ENCODE measurements around the gene TMEM119. TPM values are rescaled to one million over a fixed set of nuclear protein-coding genes. Genes with fewer than 3 reads are reported as not detected.
"Not testable (repeated sequence)": the region's sequence is repeated elsewhere in the genome, so short reads cannot be mapped to it uniquely, and the experiment has no call there.

The TMEM119 gene
- polyA plus RNA-seq, 3 donors: 19.9 to 21.2 (median 20.1) TPM

GRCh38 chr12:108635201-108635996 lies 37.5 kb upstream of the TMEM119 start:
- DNase-seq (ENCODE audit: low read depth in 3 of 3, low spot score in 2 of 3): no peak

DNA sequence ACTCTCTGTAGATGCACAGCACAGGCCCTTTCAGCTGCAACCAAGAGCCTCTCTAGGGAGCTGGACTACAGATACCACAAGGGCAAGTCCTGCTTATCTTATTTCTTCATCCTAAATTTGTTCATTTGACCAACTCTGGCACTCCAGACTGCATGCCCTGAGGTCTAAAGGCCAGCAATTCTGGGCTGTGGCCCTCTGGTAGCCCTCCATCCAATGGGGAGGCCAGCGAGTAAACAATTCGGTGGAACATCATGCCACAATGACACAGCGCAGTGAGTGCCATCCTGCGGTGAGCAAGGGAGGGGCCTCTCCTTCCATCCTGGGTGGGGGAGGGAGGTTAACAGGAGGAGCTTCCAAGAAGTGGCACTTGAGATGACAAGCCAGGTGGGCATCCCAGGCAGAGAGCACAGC lies 36.5 kb upstream of the TMEM119 start:
- no peak for DNase-seq (ENCODE audit: low read depth in 3 of 3, low spot score in 2 of 3)

DNA sequence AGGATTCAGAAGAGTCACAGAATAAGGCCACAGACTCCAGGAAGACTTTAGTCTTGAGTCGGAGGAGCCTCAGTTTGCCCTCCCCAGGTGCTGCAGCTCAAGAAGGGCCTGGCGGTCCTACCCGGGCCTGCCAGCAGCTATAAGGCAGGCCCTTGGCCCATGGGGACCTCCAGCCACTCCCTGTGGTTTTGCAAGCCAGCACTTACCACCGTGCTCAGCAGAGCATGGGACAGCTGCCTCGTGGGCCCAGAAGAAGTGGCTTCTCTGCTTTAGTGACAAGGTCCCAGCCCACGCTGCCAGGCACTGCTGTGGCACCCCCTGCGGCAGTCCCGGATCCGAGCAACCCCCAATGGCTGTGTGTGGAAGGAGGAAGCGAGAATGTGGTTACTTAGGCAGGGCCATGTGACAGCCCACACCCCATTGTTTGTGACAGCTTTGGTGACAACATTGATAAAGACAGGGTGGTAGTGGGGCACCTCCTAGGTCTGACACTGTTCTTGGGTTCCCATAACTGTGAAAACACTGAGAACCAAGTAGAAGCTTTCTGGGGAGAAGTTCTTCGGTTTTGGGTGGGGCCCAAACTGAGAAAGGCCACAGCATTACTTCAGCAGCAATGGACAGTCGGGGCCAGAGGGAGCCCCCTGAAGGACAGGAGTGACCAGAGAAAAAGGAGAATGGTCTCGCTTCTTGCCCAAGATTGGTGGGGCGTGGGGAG lies 35.8 kb upstream of the TMEM119 start, which contains the start of gene SELPLG:
TSS of gene SELPLG (minus strand) at position 361 of the 715 bp plus-strand sequence. CDS start 9,587 bp downstream, outside the sequence.
- DNase-seq (ENCODE audit: low read depth in 3 of 3, low spot score in 2 of 3): no peak

DNA sequence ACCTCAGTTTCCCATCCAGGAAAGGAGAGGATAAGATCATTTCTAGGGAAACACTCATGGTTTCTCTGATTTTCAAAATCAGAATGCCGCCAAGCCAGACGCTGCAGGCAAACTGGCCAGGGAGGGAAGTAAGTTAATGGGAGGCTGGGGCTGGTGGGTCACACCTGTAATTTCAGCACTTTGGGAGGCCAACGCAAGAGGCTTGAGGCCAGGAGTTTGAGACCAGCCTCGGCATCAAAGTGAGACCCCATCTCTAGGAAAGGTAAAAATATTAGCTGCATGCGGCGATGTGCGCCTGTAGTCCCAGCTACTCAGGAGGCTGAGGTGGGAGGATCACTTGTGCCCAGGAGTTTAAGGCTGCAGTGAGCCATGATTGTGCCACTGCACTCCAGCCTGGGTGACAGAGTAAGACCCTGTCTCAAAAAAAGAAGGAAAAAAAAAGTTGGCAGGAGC lies 35.2 kb upstream of the TMEM119 start:
- DNase-seq (ENCODE audit: low read depth in 3 of 3, low spot score in 2 of 3): no peak

DNA sequence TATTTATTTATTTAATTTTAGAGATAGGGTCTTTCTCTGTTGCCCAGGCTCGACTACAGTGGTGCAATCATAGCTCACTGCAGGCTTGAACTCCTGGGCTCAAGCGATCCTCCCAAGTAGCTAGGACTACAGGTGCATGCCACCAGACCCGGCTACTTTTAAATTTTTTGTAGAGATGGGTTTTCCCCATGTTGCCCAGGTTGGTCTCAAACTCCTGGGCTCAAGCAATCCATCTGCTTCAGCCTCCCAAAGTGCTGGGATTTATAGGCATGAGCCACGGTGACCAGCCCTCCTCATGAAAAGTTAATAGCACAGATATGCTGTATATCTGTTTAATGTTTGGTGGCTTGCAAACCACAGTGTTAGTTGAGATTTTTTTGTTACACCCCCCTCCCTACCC lies 33.4 kb upstream of the TMEM119 start:
- not testable (repeated sequence) for DNase-seq (ENCODE audit: low read depth in 3 of 3, low spot score in 2 of 3)

GRCh38 chr12:108630481-108631207 lies 32.8 kb upstream of the TMEM119 start:
- DNase-seq (ENCODE audit: low read depth in 3 of 3, low spot score in 2 of 3): no peak

DNA sequence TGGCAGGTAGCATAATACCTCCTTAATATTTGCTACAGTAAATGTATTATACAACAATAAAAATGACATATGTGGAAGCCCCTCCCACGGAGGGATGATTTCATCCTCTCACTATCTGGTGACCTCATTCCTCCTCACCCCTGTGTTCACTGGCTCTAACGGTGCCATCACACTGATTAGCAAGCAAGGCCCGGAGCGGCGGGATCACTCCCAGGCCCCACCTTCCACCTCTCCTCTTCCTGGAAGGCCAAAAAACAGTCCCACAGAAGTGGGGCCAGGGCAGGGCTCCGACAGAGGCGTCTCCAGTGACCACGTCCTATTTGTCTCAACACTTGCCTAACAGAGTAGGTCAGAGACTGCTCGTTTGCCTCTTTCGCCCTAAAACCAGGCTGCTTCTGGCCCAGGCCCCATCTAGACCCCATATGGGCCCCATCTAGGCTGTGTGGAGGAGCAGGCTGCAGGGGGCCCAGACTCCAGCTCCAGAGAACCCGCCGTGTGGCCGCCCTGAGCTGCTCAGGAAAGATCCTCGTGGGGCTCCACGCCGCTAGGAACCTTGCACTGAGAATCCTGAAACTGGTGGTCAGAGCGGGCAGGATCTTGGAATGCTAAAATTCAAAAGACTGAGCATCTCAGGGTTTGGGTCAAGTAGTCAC lies 32.1 kb upstream of the TMEM119 start:
- no peak for DNase-seq (ENCODE audit: low read depth in 3 of 3, low spot score in 2 of 3)

DNA sequence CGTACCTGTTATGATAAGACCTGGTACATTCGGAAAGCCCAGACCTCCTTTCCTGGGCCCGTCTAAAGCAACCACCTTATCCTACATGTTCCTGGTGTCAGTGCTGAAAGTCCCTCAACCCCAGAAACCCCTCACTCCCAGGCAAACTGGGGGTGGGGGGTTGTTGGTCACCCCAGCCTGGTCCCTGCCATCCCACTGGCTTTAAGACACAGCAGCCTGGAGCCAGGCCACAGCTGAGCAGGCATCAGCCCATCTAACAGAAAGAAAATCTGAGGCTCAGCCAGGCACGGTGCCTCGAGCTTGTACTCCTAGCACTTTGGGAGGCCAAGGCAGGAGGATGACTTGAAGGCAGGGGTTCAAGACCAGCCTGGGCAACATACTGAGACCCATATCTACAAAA lies 31.3 kb upstream of the TMEM119 start:
- DNase-seq (ENCODE audit: low read depth in 3 of 3, low spot score in 2 of 3): no peak

- DNase-seq (ENCODE audit: low read depth in 3 of 3, low spot score in 2 of 3): no peak
These were observed 29.4 kb upstream of the TMEM119 start for GRCh38 chr12:108627134-108627920.

GRCh38 chr12:108625228-108625627 lies 27.3 kb upstream of the TMEM119 start:
- DNase-seq (ENCODE audit: low read depth in 3 of 3, low spot score in 2 of 3): no peak

GRCh38 chr12:108623577-108623976 lies 25.7 kb upstream of the TMEM119 start:
- DNase-seq (ENCODE audit: low read depth in 3 of 3, low spot score in 2 of 3): no peak

GRCh38 chr12:108622921-108623514 lies 25.1 kb upstream of the TMEM119 start:
- no peak for DNase-seq (ENCODE audit: low read depth in 3 of 3, low spot score in 2 of 3)

GRCh38 chr12:108622421-108622820 lies 24.5 kb upstream of the TMEM119 start:
- DNase-seq (ENCODE audit: low read depth in 3 of 3, low spot score in 2 of 3): no peak

- DNase-seq (ENCODE audit: low read depth in 3 of 3, low spot score in 2 of 3): no peak
These were observed 23.3 kb upstream of the TMEM119 start for GRCh38 chr12:108621161-108621560.

DNA sequence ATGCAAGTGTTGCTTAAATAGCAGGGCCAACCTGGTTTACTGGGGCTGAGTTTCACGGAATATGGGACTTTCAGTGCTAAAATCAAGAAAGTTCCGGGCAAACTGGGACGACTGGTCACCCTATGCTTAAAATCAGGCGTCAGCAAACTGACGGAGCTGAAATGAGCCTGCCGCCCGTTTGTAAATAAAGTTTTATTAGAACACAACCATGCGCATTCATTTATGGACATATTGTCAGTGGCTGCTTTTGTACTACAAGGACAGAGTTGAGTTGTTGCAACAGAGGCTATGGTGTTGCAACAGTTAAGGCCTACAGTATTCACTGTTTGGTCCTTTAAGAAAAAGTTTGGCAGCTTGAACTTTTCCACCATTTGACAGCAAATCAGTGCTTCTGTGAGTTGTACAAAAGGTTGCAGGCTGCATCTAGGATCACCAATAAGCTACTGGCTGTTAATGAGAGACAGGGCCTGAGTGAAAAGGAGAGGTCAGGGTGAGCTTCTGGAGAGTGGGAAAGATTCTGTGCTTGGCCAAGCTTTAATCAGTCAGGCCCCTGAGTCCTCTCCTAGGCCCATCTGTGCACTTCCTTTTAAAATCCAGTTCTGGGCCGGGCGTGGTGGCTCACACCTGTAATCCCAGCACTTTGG lies 22.5 kb upstream of the TMEM119 start:
- no peak for DNase-seq (ENCODE audit: low read depth in 3 of 3, low spot score in 2 of 3)

GRCh38 chr12:108619369-108620160 lies 21.7 kb upstream of the TMEM119 start:
- no peak for DNase-seq (ENCODE audit: low read depth in 3 of 3, low spot score in 2 of 3)

- DNase-seq (ENCODE audit: low read depth in 3 of 3, low spot score in 2 of 3): not testable (repeated sequence)
These were observed 21.0 kb upstream of the TMEM119 start for GRCh38 chr12:108618953-108619274.
